Diencephalon (tissue), 1 donor: ENCODE measurements around the gene NLRP2B. TPM values are rescaled to one million over a fixed set of nuclear protein-coding genes. Genes with fewer than 3 reads are reported as not detected.

Source experiments
- total RNA-seq: library from RNA; depleted of rRNA; stranded (reverse); fragments of >200 nt; gene quantifications from one replicate; pipeline ENCODE4 v1.2.3, GENCODE V29; 2014

The NLRP2B gene
- not detected for total RNA-seq

GRCh38 chrX:57680160-57680559 lies at the start of gene NLRP2B:
TSS of gene NLRP2B (minus strand) at chrX:57680260.

Other genes with a start within 250 kb of the NLRP2B start
- 16.8 TPM for gene ZXDB, start 88.2 kb downstream of the NLRP2B start, total RNA-seq
- 21.2 TPM for gene ZXDA, start 230.2 kb upstream of the NLRP2B start, total RNA-seq